DMS153 (cell line): Measurements from ENCODE around the gene IL1B.
"Not testable (repeated sequence)": the region's sequence is repeated elsewhere in the genome, so short reads cannot be mapped to it uniquely, and the experiment has no call there.

Experiments
- DNase-seq: peaks from one replicate; lab custom pipeline; 2025; lab: John Stamatoyannopoulos, UW

The IL1B gene

DNA sequence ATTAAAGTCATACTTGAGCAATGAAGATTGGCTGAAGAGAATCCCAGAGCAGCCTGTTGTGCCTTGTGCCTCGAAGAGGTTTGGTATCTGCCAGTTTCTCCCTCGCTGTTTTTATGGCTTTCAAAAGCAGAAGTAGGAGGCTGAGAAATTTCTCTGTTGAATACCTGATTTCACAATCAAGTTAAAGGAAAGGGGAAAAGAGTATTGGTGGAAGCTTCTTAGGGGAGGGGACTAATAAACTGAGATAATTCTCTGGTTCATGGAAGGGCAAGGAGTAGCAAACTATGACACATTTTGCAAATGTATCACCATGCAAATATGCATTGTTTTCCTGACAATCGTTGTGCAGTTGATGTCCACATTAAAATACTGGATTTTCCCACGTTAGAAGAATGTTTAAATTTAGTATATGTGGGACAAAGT, at the start of gene IL1B:
TSS of gene IL1B (minus strand) at position 85 of the 423 bp plus-strand sequence. CDS start 550 bp downstream, outside the sequence.
- DNase-seq: no peak

DNA sequence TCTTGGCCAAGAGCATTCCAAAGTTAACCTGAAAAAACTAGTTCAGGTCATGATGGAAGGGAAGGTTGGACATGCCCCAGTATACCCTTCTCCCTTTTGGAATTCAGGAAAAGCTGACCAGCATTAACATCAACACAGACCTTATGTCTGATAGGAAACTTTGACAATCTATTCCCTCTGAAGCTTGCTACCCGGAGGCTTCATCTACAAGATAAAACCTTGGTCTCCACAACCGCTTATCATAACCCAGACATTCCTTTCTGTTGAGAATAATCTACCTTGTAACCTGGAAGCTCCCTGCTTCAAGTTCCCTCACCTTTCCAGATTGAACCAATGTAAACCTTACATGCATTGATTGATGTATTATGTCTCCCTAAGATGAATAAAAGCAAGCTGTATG, 49.7 kb upstream of the IL1B start:
- no peak for DNase-seq

DNA sequence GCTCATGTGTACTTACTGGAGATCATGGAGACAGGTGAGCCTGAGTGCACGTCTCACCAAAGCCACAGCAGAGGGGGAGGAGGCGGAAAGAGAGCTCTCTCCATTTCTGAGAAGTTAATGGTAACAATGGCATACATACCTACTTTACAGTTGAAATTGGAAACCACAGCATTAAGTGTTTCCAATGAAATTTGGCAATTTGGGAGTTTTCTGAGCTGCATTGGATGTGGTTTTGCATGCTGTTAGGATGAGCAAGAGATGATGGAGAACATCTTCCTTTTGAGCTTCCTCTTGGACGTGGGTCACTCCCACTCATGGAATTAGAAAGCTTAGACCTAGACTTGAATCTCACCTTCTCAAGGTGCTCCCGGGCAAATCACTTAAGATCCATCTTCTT, 48.9 kb upstream of the IL1B start:
- DNase-seq: no peak

DNA sequence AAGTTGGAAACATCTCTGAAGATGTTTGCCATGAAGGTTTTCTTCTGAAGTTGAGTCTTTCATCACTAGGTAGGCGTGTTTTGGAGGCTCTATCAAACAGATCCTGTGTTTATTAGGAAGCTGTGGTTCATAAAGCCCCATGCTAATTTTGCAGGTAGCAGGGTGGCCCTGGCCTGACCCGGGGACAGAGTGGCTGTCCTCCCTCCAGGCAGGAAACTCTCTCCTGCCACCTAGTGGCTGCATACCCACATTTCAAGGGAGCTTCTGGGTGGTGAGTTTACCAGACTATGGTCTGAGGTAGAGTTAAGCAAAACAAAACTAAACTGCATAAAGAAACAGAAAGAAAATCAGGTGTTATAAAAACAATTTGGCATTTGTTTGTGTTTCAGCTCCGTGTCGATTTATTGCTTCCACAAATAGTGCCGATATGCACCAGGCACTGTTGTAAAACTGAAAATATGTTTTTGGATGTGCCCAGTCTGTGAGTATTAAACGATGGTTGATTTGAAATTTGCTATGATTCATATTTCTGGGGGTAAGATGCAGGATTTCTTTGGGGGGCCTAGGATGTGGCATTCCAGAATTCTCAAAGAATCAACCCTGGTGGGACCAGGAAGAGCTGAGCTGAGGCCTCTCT, 48.4 kb upstream of the IL1B start:
- no peak for DNase-seq

DNA sequence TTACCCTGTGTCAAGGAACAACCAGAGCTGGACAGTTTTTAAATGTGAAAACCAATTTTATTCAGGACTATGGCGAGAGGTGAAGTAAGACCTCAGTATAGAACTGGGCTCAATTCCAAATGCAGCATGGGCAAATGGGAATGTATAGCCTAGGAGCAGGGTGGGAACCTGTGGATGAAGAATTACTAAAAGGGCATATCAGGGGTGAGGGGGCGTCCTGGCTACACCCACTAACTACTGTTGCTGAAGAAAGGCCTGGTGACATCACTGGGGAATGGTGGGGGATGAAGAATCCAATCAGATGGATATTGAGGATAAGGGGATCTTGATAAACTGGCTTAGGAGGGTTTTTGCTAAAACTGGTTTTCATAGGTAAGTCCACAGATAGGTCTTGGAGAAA, 47.1 kb upstream of the IL1B start:
- DNase-seq: no peak

DNA sequence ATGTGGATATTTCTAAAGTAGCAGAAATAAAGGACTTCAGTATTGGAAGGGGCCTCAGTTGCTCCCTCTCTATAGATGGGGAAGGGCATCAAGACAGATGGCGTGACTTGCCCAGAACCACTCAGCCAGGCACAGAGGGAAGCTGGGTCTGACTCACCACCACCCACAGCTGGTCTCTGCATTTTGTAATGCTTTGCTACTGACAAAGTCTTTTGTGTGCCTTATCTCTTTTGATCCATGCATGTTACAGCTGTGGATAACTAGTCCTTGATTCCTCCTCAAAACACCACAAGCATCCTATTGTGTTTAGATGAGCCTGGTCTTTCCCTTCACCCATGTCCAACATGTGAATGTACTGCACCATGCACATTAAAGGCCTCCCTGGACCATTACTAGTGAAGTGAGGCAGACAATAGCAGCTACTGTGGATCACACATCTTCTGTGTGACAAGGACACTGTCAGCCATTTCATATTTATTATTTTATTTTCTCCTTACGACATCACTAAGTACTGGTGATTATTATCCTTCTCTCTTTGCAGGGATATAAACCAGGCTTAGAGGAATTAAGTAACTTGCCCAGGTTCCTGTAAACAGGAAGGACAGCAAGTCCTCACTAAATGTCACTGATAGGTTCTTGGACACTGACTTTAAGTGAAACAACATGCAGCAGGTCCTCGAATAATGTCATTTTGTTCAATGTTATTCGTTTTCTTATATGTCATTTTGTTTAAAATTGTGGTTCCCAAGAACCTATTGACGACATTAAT, 44.8 kb upstream of the IL1B start:
- no peak for DNase-seq

DNA sequence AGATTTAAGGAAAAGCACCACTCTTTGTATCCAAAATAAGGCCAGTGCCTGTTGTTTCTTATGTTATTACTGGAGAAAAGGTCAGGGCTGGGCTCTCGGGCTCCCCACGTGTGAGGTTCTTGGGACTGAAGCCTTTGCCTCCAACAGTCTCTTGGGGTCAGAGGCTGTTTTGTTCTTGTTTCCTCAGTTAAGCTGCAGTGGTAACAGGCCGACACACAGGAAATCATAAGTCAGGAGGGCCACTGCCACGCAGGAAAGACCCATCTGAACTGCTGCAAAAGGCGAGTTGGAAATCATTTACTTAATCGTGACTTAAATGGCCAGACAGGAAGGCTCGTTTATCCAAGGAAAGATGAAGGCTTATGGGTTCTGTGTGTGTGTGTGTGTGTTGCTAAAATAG, 44.1 kb upstream of the IL1B start:
- DNase-seq: no peak

DNA sequence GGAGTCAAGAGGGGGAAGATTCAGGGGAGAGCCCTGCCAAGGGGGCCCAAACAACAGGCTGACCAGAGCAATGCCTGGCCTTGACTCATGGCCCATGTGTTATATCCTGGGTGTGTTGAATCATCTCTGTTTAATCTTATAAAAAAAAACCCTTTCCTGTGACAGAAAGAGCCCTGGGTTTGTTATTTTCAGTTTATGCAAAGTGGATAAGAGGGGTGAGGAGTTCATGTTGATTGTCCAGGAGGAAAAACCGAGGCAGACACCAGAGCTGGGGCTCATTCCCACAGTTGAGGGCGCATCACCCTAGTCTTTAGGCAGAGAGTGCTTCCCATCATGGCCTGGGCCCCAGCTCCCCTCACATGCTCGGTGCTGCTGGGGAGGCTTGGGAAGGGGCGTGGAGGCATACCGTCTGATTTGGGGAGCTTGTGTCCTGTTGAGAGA, 43.5 kb upstream of the IL1B start:
- no peak for DNase-seq

DNA sequence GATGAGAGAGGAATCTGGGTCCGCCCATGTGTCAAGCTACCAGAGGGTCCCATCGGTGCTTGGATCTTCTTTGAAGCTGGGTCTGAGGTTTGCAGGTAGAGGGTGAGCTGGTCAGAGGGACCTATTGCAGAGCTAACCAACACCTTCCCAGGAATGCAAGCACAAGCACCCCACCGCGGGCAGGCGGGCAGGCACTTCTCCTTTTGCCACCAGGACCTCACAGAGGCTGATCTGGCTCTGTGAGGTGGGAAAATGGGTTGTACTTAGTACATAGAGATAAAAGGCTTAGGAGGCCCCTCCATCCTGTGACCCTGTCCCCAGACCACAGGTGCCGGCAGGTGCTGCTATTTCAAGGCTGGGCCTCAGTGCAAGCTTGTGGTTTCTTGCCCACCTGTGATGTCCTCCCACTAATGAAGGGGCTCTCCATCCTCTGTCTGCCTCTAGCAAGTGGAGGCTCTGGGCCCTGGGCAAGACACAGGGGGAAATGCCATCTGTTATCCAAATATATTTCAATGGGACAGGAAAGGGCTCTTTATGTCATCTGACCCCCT, 43.0 kb upstream of the IL1B start:
- no peak for DNase-seq

DNA sequence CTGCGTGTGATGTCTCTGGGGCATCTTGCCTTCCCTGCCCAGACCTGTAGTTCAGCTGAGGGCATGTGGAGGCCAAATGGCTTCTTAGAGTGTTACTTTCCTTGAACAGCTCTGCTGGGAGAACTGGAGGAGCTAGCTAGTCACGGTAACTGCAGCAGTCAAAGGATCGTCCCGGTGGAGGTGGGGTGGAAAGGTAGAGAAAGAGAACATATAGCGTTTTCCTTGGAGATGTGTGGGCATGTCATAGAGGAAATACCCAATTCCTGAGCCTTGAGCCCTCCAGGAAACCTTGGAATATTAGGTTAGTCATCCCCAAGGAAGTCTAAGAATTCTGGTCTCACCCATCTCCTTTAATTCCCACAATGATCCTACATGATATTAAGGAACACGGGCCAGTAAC, 40.8 kb upstream of the IL1B start:
- no peak for DNase-seq

DNA sequence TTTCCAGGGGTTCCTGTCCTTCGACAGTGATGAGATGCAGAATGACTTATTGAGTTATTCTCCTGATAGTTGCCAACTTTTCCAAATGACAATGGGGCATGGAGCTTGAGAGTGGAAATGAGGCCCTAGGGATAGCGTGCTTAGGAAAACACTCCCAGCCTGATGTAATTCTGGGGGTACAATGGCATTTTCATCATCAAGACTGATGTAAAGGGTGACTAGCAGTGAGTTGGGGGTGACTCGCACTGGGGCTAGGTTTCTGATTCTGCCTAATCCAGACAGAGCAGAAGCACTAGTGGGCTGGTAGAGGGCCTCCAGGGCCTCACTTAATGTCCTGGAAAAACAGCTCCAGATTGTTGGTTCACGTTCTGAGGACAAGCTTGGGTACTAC, 40.4 kb upstream of the IL1B start:
- DNase-seq: no peak

DNA sequence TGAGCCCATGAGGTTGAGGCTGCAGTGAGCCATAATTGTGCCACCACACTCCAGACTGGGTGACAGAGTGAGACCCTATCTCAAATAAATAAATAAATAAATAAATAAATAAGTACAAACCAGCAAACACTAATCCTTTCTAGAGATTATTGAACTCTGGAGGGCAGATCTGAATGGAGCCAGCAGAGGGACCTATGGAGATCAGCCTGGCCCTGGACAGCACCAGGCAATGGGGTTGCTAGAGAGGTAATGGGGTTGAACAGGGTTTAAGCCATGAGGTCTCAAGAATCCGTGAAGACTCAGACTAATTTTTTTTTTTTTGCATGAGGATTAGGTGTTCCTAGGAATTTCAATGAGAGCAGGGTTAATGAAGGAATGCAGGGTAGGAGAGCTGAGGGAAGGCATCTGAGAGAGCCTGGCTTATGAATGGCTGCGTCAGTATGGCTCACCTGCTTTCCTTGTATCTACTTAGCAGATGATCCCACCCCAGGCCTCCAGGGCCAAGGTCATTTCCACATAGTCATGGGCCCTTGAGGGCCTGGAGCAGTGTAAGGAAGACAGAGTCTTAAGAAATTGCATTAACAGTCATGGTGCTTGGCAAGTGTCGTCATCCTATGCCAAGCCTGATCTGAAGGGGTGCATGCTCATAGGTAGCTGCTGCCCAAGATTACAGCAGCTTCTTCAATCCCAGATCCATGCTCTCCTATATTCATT, 39.8 kb upstream of the IL1B start:
- no peak for DNase-seq

DNA sequence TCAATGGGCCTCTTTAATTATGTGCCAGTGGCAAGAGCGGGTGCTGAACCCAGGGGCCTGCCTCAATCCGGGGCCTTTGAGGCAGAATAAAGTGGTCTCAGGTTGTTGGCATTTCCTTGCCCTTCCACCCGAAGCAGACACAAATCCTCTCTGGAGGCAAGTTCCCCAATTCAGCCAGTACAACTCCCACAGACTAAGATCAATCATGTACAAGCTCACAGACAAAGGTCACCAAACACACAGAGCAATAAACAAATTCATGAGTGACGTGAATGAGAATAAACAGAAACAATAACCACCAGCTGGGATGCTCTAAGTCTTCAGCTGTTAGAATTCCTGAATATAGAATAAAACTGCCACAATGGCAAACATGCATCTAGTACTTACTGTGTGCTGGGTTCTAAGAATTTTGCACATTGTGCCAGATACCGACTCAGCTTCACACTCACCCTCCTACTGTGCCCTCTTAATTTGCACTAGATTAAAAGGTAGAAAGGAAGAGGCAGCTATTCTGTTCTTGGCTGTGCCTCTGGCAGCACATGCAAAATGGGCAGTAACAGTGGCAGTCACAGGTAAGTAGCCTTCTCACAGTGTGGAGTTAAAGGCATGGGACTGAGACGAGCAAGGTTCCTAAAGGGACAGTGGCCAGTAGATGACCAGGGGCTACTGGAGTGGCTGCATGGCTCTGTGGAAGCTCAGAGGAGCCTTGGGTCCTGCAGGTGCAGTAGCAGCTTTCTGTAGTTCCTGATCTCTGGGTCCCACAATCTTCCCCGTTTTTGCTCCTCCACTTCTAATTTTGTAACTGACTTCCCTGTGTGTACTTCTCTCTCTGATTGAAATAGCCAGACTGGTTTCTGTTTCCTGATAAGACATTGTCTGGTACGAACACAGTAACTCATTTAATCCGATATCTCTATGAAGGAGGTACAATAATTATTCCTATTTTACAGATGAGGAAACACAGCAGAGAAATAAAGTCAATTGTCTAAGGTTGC, 34.6 kb upstream of the IL1B start:
- DNase-seq: no peak

DNA sequence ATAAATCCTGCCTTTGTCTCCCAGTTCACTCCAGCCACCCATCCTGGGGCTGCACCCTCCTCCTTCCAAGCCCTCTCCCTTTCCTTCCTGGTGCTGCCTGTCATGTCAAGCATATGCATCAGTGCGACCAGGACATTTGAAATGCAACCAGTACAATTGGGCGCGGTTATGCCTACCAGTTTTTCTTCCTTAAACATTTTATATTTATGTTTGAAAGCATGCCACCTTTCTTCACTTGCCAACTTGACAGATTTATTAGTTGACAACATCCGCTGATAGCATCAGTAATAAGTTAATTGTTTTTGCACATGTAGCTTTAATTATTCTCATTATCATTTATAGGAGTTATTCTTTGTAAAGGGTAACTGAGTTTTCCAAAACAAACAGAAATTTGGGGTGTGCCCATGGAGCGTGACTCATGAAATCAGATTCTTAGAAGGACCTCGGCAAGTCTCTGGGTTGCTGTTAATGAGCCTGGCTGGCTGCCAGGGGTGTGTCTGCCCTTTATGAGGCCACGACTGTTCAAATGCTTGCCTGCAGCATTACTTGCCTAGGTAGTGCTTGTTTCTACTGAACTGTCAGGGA, 32.8 kb upstream of the IL1B start:
- peak; percentile 90 for DNase-seq

DNA sequence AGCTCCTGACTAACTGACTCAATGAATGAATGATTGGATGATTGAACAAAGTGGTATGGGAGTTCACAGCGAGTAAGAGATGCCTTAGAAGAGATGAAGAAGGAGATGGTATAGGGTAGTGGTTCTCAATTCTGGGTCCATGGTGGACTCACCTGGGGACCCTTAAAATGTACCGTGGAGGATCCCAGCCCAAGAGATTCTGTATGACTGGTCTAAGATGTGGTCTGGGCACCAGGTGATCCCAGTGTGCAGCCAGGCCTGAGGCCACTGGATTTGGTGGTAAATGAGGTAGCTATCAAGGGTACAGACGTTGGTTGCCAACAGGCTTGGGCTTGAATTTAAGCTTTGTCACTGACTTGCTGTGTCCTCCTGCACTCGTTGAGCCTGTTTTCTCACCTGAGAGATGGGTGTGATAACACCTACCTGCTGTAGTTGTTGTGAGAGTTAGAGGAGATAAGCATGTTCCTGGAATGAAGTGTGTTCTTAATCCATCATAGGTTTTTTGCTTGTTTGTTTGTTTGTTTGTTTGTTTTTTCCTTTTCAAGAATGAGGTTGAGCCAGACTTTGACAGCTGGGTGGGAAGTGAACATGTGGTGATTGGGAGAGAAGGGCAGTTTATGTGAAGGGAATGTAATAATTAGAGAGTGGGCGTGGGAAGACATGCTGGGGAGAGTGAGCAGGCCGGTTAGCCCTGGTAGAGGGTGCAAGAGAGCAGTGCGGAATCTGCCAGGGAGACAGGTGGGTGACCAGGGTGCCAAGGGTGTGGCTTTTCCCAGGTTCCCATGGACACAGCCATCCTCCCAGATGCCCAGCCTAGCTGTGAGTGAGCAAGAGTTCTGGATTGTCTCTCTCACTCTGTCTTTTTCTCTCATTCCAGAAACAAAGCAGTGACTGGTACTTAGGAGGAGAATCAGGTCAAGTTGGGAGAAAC, 31.4 kb upstream of the IL1B start:
- no peak for DNase-seq

DNA sequence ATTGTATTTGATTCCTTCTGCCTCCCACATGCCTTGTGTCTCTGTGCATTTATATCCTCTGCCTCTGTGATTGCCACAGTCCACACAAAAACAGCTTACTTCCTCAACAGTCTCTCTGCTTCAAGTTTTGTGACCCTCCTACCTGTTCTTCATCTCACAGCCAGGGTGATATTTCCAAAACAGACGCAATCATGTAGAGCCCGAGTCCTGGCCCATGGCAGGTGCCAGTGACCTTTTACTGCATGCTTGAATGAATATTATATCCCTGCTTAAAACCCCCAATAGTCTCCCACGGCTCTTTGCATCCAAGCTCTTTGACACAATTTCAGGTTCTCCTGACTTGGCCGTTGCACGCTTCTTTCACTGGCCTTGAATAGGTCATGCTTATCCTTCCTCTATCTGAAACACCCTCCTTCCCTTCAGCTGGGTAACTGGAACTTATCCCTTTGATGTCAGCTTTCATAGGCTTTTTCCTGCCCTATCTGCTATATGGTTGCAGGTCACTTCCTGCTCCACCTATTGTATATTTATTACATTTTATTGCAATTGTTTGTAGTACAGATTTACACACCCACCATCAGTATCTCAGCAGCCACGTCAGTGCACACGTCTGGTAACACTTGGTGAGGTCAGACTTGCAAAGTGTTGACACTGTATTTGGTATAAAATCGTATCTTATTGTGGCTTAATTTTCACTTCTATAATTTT, 29.7 kb upstream of the IL1B start:
- DNase-seq: no peak

DNA sequence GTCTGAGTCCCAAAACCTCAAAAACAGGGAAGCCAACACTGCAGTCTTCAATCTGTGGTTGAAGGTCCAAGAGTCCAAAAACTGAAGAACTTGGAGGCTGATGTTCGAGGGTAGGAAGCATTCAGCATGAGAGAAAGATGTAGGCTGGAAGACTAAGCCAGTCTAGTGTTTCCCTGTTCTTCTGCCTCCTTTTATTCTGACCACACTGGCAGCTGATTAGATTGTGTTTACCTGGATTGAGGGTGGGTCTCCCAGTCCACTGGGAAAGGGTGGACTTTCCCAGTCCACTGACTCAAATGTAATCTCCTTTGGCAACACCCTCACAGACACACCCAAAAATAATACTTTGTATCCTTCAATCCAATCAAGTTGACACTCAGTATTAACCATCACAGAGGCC, 27.5 kb upstream of the IL1B start:
- no peak for DNase-seq

DNA sequence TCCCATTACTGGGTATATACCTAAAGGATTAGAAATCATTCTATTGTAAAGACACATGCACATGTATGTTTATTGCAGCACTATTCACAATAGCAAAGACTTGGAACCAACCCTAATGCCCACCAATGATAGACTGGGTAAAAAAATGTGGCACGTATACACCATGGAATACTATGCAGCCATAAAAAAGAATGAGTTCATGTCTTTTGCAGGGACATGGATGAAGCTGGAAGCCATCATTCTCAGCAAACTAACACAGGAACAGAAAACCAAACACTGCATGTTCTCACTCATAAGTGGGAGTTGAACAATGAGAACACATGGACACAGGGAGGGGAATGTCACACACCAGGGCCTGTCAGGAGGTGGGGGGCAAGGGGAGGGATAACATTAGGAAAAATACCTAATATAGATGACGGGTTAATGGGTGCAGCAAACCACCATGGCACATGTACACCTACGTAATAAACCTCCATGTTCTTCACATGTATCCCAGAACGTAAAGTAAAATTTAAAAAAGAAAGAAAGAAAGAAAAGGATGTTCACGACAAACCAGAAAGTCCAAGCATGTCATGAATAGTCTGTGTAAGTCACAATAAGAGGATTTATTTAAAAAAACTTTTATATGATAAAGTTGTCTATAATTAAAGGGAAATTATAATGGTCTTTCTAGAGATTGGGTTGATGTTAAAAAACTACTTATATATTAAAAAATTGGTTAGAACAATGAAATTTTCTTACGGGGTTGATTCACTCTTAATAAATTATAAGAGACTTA, 23.0 kb upstream of the IL1B start:
- not testable (repeated sequence) for DNase-seq

DNA sequence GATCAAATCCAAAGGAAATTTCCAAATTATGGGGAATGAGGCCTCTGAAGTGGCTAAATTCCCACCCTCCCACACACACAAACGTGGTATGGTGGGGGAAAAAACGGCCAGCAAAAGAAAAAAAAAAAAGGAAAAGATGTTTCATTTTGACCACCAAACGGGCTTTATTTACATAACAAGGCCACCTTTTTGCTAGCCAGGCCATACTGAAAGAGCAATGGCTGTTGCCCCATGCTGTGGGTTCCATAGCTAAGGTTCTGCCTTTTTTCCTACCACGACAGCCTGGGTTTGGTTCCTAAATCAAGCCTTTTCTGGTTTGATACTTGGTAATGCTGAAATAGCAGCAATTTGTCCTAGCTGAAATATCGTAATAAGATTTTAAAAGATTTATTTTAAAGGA, 14.0 kb upstream of the IL1B start:
- no peak for DNase-seq
